C4-2B (cell line): ENCODE results near the gene ZC3H11A.

Source experiments
- CTCF ChIP-seq: fragments of 450-650 bp; conservative IDR thresholded peaks from 2 replicates; pipeline ENCODE4 v1.5.1; 2017; ENCODE audit warnings: mild to moderate bottlenecking
- ZFX ChIP-seq: fragments of 450-650 bp; IDR thresholded peaks from 2 replicates; pipeline ENCODE4 v1.6.1; 2017

GRCh38 chr1:203828503-203828902 lies 33.1 kb downstream of the ZC3H11A start:
- no peak for TF ChIP-seq CTCF
- no peak for TF ChIP-seq ZFX
